Measurements from ENCODE around the gene BEGAIN.

- TF ChIP-seq CTCF (IDR thresholded peaks at IDR 0.05; ENCODE audit: control extremely low read depth in 1 of 3, insufficient read depth in 1 of 3, low read depth in 1 of 3, low read length in 3 of 3) (no peak), NRF1 (IDR thresholded peaks at IDR 0.05; ENCODE audit: low read depth, low read length) (no peak), TCF12 (IDR thresholded peaks at IDR 0.05; ENCODE audit: low read depth, low read length) (no peak), CBX8 (IDR thresholded peaks at IDR 0.05; ENCODE audit: borderline replicate concordance, low read depth, low read length) (no peak), ATF3 (IDR thresholded peaks at IDR 0.05; ENCODE audit: insufficient read depth, low read depth, low read length) (no peak), RAD21 (IDR thresholded peaks at IDR 0.05 in 1 of 2, conservative IDR thresholded peaks at IDR 0.05 in 1 of 2; ENCODE audit: low read depth in 2 of 2, low read length in 2 of 2) (no peak)
Measured at GRCh38 chr14:100549834-100550625, 37.2 kb downstream of the BEGAIN start.

Data from H1 (cell line).